Measurements from ENCODE around the gene NRXN2.

The NRXN2 gene

GRCh38 chr11:64723117-64723906 is at the start of gene NRXN2:
Gene NRXN2 (minus strand): TSS chr11:64723197. CDS start chr11:64713699, 9,498 bp downstream.
- DNase-seq: peak; percentile 63

- no peak for DNase-seq
These were observed 49.5 kb upstream of the NRXN2 start for GRCh38 chr11:64772303-64773018.

- DNase-seq: no peak
These were observed 48.9 kb upstream of the NRXN2 start for GRCh38 chr11:64771861-64772260.

GRCh38 chr11:64770120-64770519 is 47.1 kb upstream of the NRXN2 start:
- no peak for DNase-seq

DNA sequence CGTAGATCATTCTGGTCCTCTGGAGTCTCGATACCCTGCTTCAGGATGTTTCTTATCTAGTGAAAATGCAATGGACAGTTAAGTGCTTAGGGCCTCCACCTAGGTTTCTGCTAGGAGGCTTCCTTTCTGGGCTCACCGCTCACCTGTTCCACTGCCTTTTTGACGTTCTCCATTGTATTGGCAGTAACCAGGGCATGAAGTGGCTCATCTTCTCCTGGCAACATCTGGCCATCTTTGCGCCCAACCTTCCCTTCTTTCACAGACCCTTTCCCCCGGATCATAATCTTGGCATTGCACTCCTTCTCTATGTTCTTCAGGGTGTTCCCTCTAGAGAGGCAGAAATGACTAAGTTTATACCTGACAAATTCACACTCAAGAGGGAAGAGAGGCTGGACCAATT is 46.3 kb upstream of the NRXN2 start:
- DNase-seq: no peak

DNA sequence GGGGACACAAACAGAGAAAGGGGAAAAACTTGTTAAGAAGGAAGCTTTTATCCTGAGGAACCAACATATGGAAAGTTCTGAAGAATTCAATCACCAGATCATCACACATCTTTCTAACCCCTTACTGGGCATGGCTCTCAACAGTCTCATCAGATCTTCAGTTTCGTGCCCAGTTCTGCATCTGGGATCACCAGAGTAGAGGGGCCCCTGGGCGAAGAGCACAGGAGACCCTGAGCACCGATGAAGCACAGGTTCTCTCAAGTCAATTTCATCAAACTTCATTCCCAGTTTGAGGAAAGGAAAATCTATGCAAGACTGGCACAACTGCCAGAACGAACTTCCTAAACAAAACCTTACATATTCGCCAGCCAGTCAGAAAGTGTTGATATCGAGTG is 45.3 kb upstream of the NRXN2 start:
- no peak for DNase-seq

DNA sequence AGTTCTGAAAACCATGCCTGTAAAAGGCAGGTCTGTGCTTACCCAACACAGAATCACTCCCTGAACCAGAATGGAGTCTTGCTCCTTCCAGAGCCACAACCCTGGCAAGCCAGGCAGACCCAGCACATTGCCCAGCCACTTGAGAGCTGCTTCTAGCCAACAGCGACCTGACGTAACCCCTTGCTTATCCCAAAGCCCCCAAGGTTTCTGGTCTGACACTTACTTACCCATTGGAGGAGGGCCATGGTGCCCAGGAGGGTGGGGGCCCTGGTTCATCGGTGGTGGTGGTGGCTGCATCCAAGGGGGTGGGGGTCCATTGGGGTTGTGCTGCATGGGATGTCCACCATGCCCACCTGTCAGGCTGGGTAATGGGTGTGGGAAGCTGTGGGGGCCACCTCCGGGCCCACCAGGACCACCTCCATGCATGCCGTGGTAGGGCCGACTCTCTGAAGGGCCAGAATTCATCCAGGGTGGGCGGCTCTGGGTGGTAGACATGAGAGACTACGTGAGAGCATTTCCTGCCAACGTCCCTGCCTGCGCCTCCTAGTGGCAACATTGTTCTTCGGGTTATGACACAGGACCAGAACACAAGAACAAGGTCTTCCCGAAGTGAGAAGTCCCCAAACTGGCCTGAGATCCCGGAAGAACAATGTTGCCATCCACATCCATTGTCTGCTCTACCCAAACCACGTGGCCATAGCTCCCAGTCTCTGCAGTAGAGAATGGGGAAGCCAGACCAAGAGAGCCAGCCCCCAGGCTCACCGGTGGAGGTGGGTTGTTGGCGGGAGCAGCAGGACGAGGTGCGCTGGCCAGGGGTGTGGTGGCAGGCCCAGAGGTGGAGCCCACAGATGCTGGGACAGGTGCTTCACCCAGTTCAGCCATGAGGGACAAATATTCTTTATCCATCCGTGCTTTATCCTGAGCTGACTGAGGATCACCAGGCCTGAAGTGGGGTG is 44.6 kb upstream of the NRXN2 start:
- DNase-seq: no peak

- DNase-seq: no peak
These were observed 43.9 kb upstream of the NRXN2 start for GRCh38 chr11:64766881-64767280.

DNA sequence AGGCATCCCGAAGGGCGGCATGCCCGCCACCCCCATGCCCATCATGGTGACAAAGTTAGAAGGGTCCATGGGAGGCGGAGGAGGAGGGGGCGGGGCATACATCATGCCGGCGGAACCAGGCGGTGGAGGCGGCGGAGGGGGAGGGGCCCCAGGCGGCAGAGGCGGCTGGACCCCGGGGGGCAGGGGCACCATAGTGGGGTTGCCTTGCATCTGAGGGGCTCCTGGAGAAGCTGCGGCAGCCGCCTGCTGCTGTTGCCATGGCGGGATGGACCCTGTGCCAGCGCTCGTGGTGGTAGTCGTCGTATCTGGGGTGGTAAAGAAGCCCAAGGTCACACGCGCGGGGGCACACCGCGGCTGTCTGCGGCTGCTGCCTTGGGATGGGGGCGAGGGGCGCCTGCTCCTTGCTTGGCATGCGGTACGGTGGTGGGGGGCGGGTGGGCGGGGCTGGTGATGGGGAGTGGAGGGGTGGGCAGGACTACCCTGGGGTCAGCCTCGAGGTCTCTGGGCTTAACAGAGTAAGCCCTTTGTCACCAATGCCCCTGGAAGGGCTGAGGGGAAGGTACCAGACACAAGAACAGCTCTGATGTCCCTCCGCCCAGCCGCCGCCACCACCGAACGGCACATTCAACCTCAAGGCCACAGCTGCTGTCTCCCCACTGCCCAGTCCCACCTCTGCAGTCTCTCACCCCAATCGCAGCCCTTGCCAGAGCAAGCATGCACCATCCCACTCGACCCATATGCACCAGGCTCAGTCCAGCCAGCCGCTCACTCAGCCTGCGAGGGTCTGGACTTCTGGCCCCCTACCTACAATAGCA is 43.1 kb upstream of the NRXN2 start:
- no peak for DNase-seq

DNA sequence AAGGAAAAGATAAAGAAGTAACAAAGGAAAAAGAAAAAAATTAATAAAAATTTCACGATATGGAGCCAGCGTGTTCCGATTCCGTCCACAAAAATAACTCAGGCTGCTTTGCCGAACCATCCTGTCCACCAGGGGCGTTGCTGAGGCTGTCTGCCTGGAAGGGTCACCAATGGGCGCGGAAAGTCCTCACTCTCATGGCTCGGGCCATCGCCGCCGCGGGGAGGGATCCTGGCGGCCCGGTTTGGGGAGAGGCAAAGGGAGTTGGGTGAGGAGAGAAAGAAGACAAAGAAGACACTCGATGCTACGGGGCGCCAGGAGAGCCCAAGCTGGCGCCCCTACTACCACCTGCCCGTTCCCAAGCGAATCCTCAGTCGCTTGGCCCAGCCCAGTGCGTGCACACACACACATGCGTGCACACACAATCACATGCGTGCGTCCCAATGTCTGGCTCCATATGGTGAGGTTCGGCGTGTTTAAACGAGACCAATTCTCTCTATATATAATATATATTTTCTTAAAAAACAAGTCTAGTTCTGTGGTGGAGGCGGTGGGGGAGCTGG is 42.4 kb upstream of the NRXN2 start:
- no peak for DNase-seq

GRCh38 chr11:64764753-64765152 is 41.8 kb upstream of the NRXN2 start:
- no peak for DNase-seq

DNA sequence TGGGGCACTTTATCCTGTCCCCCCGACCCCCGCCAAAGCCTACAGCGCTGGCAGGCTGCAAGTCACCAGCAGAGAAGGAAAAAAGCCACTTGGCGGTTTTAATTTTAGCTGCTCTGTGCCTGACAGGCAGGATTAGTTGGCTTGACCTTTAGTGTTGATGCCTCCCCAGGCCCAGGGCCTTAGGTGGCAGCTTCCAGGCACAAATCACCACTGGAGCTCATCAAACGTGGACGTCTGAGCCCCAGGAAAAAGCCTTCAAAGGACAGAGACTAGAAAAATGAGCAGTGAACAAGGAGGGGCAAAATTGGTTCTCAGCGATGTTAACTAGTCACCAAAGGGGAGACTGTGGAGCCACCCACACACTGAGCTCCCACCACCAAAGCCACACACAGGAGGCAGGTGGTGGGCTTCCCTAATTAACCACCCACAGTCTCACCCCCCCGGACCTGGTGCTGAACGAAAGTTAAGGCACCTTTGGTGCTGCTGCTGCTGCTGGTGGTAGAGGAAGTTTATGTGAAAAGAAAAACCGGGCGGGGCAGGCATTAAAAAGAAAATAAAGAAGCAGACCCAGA is 41.1 kb upstream of the NRXN2 start:
- DNase-seq: no peak

DNA sequence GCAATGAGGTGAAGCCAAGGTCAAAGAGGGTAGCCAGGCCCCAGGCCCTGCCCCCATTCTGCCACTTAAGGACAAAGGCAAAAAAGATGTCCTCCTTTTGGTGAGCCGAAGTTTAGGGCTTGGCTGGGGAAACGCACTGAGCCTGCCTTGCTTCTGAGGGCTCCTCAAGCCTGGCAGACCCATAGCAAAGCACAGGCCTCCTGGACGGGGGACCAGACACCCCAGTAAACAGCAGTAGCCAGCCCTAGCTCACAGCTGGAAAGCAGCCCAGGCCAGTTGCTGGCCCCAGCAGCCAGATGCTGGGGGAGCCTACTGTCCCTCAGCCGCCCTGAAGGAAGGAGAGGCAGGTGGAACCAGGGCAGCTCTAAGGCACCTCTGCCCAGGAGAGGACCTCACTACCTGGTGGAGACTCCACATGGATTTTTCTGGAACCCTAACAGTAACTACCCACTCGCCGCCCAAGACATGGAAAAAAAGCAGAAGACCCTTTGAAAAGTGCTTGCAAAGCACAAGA is 40.6 kb upstream of the NRXN2 start:
- no peak for DNase-seq

- no peak for DNase-seq
These were observed 39.9 kb upstream of the NRXN2 start for GRCh38 chr11:64762674-64763525.

DNA sequence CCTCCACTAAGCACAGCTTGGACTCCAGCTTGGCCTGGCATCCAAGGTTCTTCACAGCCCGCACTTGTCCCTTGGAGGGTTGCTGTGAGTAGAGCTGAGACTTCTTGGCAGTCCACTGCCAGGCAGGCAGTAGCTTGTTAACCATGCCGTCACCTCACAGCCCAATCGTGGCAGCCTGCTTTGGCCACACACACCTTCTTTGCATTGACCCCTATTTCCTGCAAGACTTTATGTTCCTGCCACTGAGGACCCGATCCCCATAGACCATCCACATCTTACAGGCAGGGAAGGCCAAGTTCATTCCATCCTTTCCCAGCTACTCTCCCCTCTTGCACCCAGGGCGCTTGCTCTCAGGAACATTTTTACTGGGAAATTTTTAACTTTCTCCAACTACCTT is 39.3 kb upstream of the NRXN2 start:
- DNase-seq: no peak

DNA sequence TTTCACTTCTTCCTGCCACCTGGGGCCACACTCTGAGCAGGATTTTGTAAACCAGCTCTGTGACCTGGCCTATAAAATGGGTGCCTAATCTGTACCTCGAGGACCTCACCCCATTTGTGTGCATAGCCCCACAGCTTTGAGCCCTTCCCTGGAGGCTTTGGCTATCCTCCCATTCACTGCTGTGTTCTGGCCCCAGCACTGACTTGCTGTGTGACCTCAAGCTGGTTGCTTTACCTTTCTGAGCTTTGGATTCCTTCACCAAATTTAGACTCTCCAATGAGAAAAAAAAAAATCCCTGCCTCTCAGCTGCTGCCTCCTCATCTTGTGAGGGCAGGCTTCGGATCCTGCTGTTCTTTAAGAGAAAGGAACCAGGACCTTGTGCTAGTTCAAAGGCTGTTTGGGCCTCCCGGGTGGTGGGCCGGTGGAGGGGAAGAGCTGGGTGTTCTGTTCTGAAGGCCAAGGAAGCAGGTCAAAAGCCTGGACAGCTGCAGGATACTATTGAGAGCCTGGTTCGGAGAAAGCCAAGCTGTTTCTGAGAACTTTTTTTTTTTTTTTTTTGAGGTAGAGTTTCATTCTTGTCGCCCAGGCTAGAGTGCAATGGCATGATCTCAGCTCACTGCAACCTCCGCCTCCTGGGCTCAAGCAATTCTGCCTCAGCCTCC is 37.9 kb upstream of the NRXN2 start:
- no peak for DNase-seq

DNA sequence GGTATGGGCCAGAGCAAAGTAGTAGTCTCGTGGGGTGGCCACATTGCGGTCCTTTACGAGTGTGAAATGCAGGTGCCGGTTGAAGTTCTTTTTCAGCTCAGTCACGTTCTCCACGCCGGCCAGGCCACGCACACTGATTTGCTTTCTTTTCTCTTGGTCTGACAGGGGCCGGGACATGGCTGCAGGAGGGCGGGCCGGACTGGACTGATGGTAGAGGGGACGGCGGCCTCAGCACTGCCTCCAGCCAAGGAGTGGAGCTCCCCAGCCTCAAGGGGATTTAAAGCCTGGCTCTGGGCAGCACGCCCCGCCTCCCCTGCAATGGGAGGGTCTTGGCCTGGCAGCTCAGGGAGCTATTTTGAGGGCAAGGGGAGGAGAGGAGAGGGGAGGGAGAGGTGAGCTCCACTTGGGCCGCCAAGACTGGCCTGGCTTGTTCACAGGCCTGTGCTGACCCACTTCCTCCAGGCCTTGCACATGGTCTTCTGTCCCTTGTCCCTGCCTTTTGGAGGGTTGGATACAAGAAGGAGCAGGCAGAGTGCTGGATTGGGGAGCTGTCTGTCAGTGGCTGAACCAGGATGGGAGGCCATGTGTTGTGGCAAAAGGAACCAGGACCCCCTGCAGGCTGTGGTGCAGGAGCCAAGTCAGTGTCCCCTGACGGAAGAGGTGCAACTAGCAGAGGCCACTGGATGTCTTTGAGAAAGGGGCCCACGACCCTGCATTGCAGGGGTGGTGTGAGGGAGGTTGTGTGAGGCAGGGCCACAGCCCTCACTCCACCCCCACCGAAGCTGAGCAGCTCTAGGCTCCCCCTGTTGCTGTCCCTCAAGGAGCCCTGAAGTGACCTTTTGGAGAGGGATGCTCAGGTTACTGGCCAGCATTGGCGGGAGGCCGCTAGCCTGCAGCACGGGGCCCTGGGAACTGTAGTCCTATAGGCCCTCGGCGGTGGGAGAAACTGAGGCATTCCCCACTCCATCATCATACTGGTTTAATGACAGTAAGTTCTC is 37.0 kb upstream of the NRXN2 start, which contains the start of gene PYGM:
PYGM (minus strand) TSS at position 253 of the 998 bp plus-strand sequence; CDS start at position 177, 76 bp downstream.
- DNase-seq: no peak

GRCh38 chr11:64759131-64759721 is 36.2 kb upstream of the NRXN2 start:
- DNase-seq: no peak
